ENCODE data around the gene ZC3H4.

- TF ChIP-seq POLR2A (IDR thresholded peaks at IDR 0.05) (no peak), CTCF (IDR thresholded peaks at IDR 0.05) (no peak)
Measured at GRCh38 chr19:47143322-47144073, 29.9 kb upstream of the ZC3H4 start.
